ENCODE measurements around the gene ABCB11. TPM values are rescaled to one million over a fixed set of nuclear protein-coding genes. Genes with fewer than 3 reads are reported as not detected.

The ABCB11 gene
- total RNA-seq, 1 donor from 2014 or later, result not detected

- no peak for DNase-seq
- H3K36me3 Mint-ChIP-seq (ENCODE audit: low read depth), result peaks cover 2% of the 10 kb centered on the region
- peaks cover 35% of the 10 kb centered on the region for H3K27me3 Mint-ChIP-seq
- H3K27ac Mint-ChIP-seq, result no peak overlapping the region
- peaks cover 4% of the 10 kb centered on the region for H3K9me3 Mint-ChIP-seq
- H3K4me1 Mint-ChIP-seq, result peaks cover 9% of the 10 kb centered on the region
- H3K4me3 Mint-ChIP-seq, result peak overlapping the region; percentile 56
- intact Hi-C loops (cut with micrococcal nuclease), result no loop called here
Measured at GRCh38 chr2:168912901-168913369, 118.2 kb downstream of the ABCB11 start.

GRCh38 chr2:168912466-168912865 lies 118.7 kb downstream of the ABCB11 start:
- H3K27me3 Mint-ChIP-seq, result peaks cover 35% of the 10 kb centered on the region
- no peak overlapping the region for H3K27ac Mint-ChIP-seq
- no peak for DNase-seq
- peaks cover 9% of the 10 kb centered on the region for H3K4me1 Mint-ChIP-seq
- H3K9me3 Mint-ChIP-seq, result peaks cover 4% of the 10 kb centered on the region
- intact Hi-C loops (cut with micrococcal nuclease), result no loop called here
- peaks cover 2% of the 10 kb centered on the region for H3K36me3 Mint-ChIP-seq (ENCODE audit: low read depth)
- H3K4me3 Mint-ChIP-seq, result peak overlapping the region; percentile 56

- no peak overlapping the region for H3K4me3 Mint-ChIP-seq
- H3K27ac Mint-ChIP-seq, result no peak overlapping the region
- no peak for DNase-seq
- H3K4me1 Mint-ChIP-seq, result peaks cover 4% of the 10 kb centered on the region
- intact Hi-C loops (cut with micrococcal nuclease), result no loop called here
- peaks cover 4% of the 10 kb centered on the region for H3K9me3 Mint-ChIP-seq
- peaks cover 2% of the 10 kb centered on the region for H3K36me3 Mint-ChIP-seq (ENCODE audit: low read depth)
- H3K27me3 Mint-ChIP-seq, result peaks cover 49% of the 10 kb centered on the region
Measured at GRCh38 chr2:168910330-168910729, 120.8 kb downstream of the ABCB11 start.

GRCh38 chr2:168907940-168908662 lies 123.0 kb downstream of the ABCB11 start:
- Mint-ChIP-seq H3K27me3 (peaks cover 52% of the 10 kb centered on the region), H3K4me3 (no peak overlapping the region), H3K27ac (no peak overlapping the region), H3K9me3 (no peaks in the 10 kb centered on the region), H3K4me1 (peaks cover 4% of the 10 kb centered on the region), H3K36me3 (ENCODE audit: low read depth) (no peaks in the 10 kb centered on the region)
- DNase-seq, result no peak
- intact Hi-C loops (cut with micrococcal nuclease), result no loop called here

- Mint-ChIP-seq H3K27ac (no peak overlapping the region), H3K27me3 (peaks cover 50% of the 10 kb centered on the region), H3K4me1 (no peaks in the 10 kb centered on the region), H3K4me3 (no peak overlapping the region), H3K36me3 (ENCODE audit: low read depth) (no peaks in the 10 kb centered on the region), H3K9me3 (no peaks in the 10 kb centered on the region)
- DNase-seq, result no peak
- intact Hi-C loops (cut with micrococcal nuclease), result no loop called here
Measured at GRCh38 chr2:168904358-168904757, 126.8 kb downstream of the ABCB11 start.

- Mint-ChIP-seq H3K4me1 (no peaks in the 10 kb centered on the region), H3K4me3 (no peak overlapping the region), H3K27me3 (peaks cover 49% of the 10 kb centered on the region), H3K9me3 (no peaks in the 10 kb centered on the region), H3K36me3 (ENCODE audit: low read depth) (no peaks in the 10 kb centered on the region), H3K27ac (no peak overlapping the region)
- DNase-seq, result no peak
- intact Hi-C loops (cut with micrococcal nuclease), result no loop called here
Measured at GRCh38 chr2:168903888-168904287, 127.2 kb downstream of the ABCB11 start.

- intact Hi-C loops (cut with micrococcal nuclease), result no loop called here
- Mint-ChIP-seq H3K9me3 (no peaks in the 10 kb centered on the region), H3K4me1 (no peaks in the 10 kb centered on the region), H3K36me3 (ENCODE audit: low read depth) (no peaks in the 10 kb centered on the region), H3K27ac (no peak within 1 kb of the TSS), H3K4me3 (no peak within 1 kb of the TSS), H3K27me3 (peaks cover 47% of the 10 kb centered on the region)
- no peak for DNase-seq
Measured at GRCh38 chr2:168901003-168901402, 130.1 kb downstream of the ABCB11 start, which contains the start of gene G6PC2. G6PC2 (plus strand) TSS chr2:168901291; CDS start chr2:168901332, 41 bp downstream.

GRCh38 chr2:168897449-168897848 lies 133.7 kb downstream of the ABCB11 start:
- intact Hi-C loops (cut with micrococcal nuclease), result loop anchor here (10.0 kb wide), 1 partner anchor 753 kb away; no protein-coding TSS in a partner anchor
- Mint-ChIP-seq H3K27me3 (peaks cover 52% of the 10 kb centered on the region), H3K4me1 (no peaks in the 10 kb centered on the region), H3K36me3 (ENCODE audit: low read depth) (no peaks in the 10 kb centered on the region), H3K9me3 (no peaks in the 10 kb centered on the region), H3K27ac (no peak overlapping the region), H3K4me3 (no peak overlapping the region)
- DNase-seq, result no peak

GRCh38 chr2:168896783-168897182 lies 134.3 kb downstream of the ABCB11 start:
- DNase-seq, result no peak
- Mint-ChIP-seq H3K27me3 (peaks cover 56% of the 10 kb centered on the region), H3K27ac (no peak overlapping the region), H3K4me1 (no peaks in the 10 kb centered on the region), H3K9me3 (no peaks in the 10 kb centered on the region), H3K4me3 (no peak overlapping the region), H3K36me3 (ENCODE audit: low read depth) (no peaks in the 10 kb centered on the region)
- intact Hi-C loops (cut with micrococcal nuclease), result loop anchor here (10.0 kb wide), 1 partner anchor 752 kb away; no protein-coding TSS in a partner anchor

GRCh38 chr2:168895771-168896170 lies 135.4 kb downstream of the ABCB11 start:
- Mint-ChIP-seq H3K9me3 (no peaks in the 10 kb centered on the region), H3K4me3 (no peak overlapping the region), H3K27me3 (peaks cover 55% of the 10 kb centered on the region), H3K27ac (no peak overlapping the region), H3K4me1 (peaks cover 1% of the 10 kb centered on the region), H3K36me3 (ENCODE audit: low read depth) (no peaks in the 10 kb centered on the region)
- intact Hi-C loops (cut with micrococcal nuclease), result loop anchor here (10.0 kb wide), 1 partner anchor 751 kb away; no protein-coding TSS in a partner anchor
- DNase-seq, result no peak

- Mint-ChIP-seq H3K4me3 (no peak overlapping the region), H3K4me1 (peaks cover 8% of the 10 kb centered on the region), H3K27me3 (peaks cover 49% of the 10 kb centered on the region), H3K9me3 (no peaks in the 10 kb centered on the region), H3K27ac (no peak overlapping the region), H3K36me3 (ENCODE audit: low read depth) (no peaks in the 10 kb centered on the region)
- intact Hi-C loops (cut with micrococcal nuclease), result loop anchor here (10.0 kb wide), 1 partner anchor 750 kb away; no protein-coding TSS in a partner anchor
- no peak for DNase-seq
Measured at GRCh38 chr2:168894720-168895119, 136.4 kb downstream of the ABCB11 start.

- no peaks in the 10 kb centered on the region for H3K9me3 Mint-ChIP-seq
- H3K36me3 Mint-ChIP-seq (ENCODE audit: low read depth), result no peaks in the 10 kb centered on the region
- H3K27me3 Mint-ChIP-seq, result peaks cover 45% of the 10 kb centered on the region
- H3K4me1 Mint-ChIP-seq, result peaks cover 13% of the 10 kb centered on the region
- no peak overlapping the region for H3K4me3 Mint-ChIP-seq
- H3K27ac Mint-ChIP-seq, result no peak overlapping the region
- no peak for DNase-seq
- intact Hi-C loops (cut with micrococcal nuclease), result loop anchor here (10.0 kb wide), 1 partner anchor 749 kb away; no protein-coding TSS in a partner anchor
Measured at GRCh38 chr2:168894101-168894500, 137.0 kb downstream of the ABCB11 start.

- Mint-ChIP-seq H3K4me3 (no peak overlapping the region), H3K27ac (no peak overlapping the region), H3K27me3 (peaks cover 43% of the 10 kb centered on the region), H3K4me1 (peaks cover 18% of the 10 kb centered on the region), H3K36me3 (ENCODE audit: low read depth) (peaks cover 7% of the 10 kb centered on the region), H3K9me3 (no peaks in the 10 kb centered on the region)
- intact Hi-C loops (cut with micrococcal nuclease), result loop anchor here (10.0 kb wide), 1 partner anchor 748 kb away; no protein-coding TSS in a partner anchor
- no peak for DNase-seq
Measured at GRCh38 chr2:168892327-168892726, 138.8 kb downstream of the ABCB11 start.

GRCh38 chr2:168890006-168890782 lies 140.9 kb downstream of the ABCB11 start, which contains the start of gene SPC25:
SPC25 (minus strand) TSS chr2:168890430; CDS start chr2:168889519, 911 bp downstream.
- Mint-ChIP-seq H3K4me1 (peaks cover 20% of the 10 kb centered on the region), H3K4me3 (peak within 1 kb of the TSS; percentile 93), H3K27ac (peak within 1 kb of the TSS; percentile 93), H3K9me3 (no peaks in the 10 kb centered on the region), H3K36me3 (ENCODE audit: low read depth) (peaks cover 17% of the 10 kb centered on the region), H3K27me3 (peaks cover 31% of the 10 kb centered on the region)
- intact Hi-C loops (cut with micrococcal nuclease), result loop anchor here (10.0 kb wide), 1 partner anchor 745 kb away; no protein-coding TSS in a partner anchor
- DNase-seq, result peak; percentile 97
